Measurements from ENCODE around the gene TAS2R40. TPM values are rescaled to one million over a fixed set of nuclear protein-coding genes. Genes with fewer than 3 reads are reported as not detected.
A peak's percentile ranks its signal among the peaks of the same experiment; 100 is the strongest.
"Not testable (repeated sequence)": the region's sequence is repeated elsewhere in the genome, so short reads cannot be mapped to it uniquely, and the experiment has no call there.

The TAS2R40 gene
- total RNA-seq, 2 experiments from 2014 or later: not detected

DNA sequence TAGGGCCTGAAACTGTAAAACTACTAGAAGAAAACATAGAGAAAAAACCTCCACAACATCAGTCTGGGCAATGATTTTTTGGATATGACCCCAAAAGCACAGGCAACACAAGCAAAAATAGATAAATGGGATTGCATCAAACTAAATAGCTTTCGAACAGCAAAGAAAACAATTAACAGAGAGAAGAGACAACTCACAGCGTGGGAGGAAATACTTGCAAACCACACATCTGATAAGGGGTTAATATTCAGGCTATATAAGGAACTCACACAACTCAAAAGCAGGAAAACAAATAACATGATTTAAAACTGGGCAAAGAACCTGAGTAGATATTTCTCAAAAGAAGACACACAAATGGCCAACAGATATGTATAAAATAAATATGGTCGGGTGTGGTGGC lies 33.7 kb downstream of the TAS2R40 start:
- DNase-seq: no peak
- ChIA-PET POLR2A (interaction anchor here (0.6 to 1.2 kb wide), 2 partner anchors 8 to 28 kb away, joined by 3 to 6 read pairs; partner anchors contain the start of gene GSTK1), CTCF (interaction anchor here (0.7 to 4.9 kb wide), 7 partner anchors 8 to 125 kb away, joined by 3 to 43 read pairs (median 4); partner anchors contain the start of genes CASP2 and GSTK1)
- Mint-ChIP-seq H3K9me3 (peaks cover 20% of the 10 kb centered on the region), H3K27me3 (no peaks in the 10 kb centered on the region), H3K4me3 (no peak overlapping the region), H3K27ac (peak overlapping the region; percentile 14), H3K4me1 (ENCODE audit: low read depth) (peaks cover 69% of the 10 kb centered on the region), H3K36me3 (peaks cover 18% of the 10 kb centered on the region)
- intact Hi-C loops (cut with micrococcal nuclease): no loop called here

DNA sequence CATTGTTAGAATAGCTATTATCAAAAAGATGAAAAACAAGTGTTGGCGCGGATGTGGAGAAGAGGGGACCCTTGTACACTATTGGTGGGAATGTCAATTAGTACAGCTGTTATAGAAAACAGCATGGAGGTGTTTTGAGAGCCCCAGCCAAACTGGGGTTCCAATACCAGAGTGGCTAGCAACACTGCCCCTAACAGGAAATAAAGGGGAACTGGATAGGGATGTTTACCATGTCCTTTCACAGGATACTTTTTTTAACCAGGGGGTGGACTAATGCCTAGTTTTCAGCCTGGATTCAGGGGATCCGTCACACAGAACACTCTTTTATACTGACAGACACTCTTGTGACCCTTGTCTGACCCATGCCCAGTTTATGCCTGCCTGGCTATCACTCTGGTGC lies 34.5 kb downstream of the TAS2R40 start:
- DNase-seq: no peak
- Mint-ChIP-seq H3K27ac (peak overlapping the region; percentile 46), H3K4me3 (no peak overlapping the region), H3K36me3 (peaks cover 17% of the 10 kb centered on the region), H3K27me3 (no peaks in the 10 kb centered on the region), H3K9me3 (peaks cover 20% of the 10 kb centered on the region), H3K4me1 (ENCODE audit: low read depth) (peaks cover 68% of the 10 kb centered on the region)
- intact Hi-C loops (cut with micrococcal nuclease): no loop called here
- CTCF ChIA-PET: interaction anchor here (0.9 to 4.9 kb wide), 6 partner anchors 9 to 48 kb away, joined by 3 to 43 read pairs (median 5); no protein-coding TSS in a partner anchor
- POLR2A ChIA-PET: no interaction called here

DNA sequence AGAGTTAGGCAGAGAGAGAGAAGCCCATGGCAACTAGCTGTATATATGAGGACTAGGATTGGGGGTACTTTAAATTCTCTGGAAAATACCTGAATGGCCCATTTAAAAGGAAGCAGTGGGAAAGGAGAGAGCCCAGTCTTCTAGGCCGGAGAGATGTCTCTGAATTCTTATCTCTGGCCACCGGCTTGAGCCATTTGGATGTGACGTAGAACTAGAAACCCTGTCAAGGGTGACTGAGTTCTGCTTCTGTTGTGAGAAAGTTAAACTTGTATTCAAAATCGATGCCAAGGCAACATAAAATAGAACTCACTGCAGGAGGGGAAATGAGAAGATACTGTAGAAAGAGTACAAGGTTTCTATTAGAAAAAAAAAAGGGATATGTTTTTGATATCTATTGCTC lies 35.1 kb downstream of the TAS2R40 start:
- CTCF ChIA-PET: interaction anchor here (0.6 to 4.9 kb wide), 9 partner anchors 9 to 177 kb away, joined by 3 to 43 read pairs (median 3); no protein-coding TSS in a partner anchor
- H3K27ac Mint-ChIP-seq: peak overlapping the region; percentile 46
- H3K4me1 Mint-ChIP-seq (ENCODE audit: low read depth): peaks cover 66% of the 10 kb centered on the region

DNA sequence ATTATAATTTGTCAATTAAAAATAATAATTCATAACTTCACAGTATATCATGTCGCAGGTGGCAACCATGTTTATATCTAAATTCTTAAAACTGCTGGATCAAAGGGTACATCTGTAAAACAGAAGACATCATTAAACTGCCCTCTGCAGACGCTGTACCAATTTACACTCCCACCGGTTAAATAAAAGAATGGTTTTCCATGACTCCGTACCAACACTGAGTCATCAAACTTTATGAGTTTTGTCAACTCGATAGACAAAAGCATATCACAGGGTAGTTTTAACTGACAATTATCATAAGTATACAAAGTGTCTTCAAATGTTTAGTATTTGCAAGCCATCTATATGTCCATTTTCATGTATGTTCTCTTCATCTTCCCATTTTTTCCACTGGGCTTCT lies 35.7 kb downstream of the TAS2R40 start:
- peaks cover 65% of the 10 kb centered on the region for H3K4me1 Mint-ChIP-seq (ENCODE audit: low read depth)
- POLR2A ChIA-PET: no interaction called here
- H3K9me3 Mint-ChIP-seq: peaks cover 18% of the 10 kb centered on the region
- CTCF ChIA-PET: interaction anchor here (0.6 to 4.9 kb wide), 9 partner anchors 10 to 178 kb away, joined by 3 to 43 read pairs (median 5); no protein-coding TSS in a partner anchor
- H3K36me3 Mint-ChIP-seq: peaks cover 15% of the 10 kb centered on the region
- no peak for DNase-seq
- H3K4me3 Mint-ChIP-seq: no peak overlapping the region
- intact Hi-C loops (cut with micrococcal nuclease): no loop called here
- no peaks in the 10 kb centered on the region for H3K27me3 Mint-ChIP-seq
- H3K27ac Mint-ChIP-seq: no peak overlapping the region

More for the DNA sequence above, 35.1 kb downstream of the TAS2R40 start:
- intact Hi-C loops (cut with micrococcal nuclease): no loop called here
- Mint-ChIP-seq H3K27me3 (no peaks in the 10 kb centered on the region), H3K9me3 (peaks cover 20% of the 10 kb centered on the region), H3K4me3 (no peak overlapping the region), H3K36me3 (peaks cover 17% of the 10 kb centered on the region)
- no peak for DNase-seq
- POLR2A ChIA-PET: no interaction called here

DNA sequence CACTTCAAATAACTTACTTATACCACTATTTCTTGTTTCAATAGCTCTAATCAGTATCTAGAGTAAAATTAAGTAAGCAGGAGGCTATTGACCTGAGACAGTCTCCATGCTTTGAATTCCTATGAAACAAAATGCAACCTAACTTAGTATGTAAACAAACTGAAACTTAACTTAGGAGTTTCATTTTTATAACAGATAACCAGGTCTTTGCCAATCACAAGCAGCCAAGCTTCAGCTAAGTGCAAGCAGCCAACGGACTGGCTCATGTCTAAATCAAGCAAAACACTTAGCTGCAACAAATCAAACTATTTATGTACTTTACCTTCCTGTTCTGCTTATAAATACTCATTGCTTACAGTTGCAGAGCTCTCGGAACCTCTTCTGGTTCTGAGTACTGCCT lies 37.0 kb downstream of the TAS2R40 start:
- DNase-seq: peak; percentile 49
- Mint-ChIP-seq H3K27ac (peak overlapping the region; percentile 63), H3K27me3 (no peaks in the 10 kb centered on the region), H3K4me3 (peak overlapping the region; percentile 30), H3K36me3 (peaks cover 11% of the 10 kb centered on the region), H3K4me1 (ENCODE audit: low read depth) (peaks cover 65% of the 10 kb centered on the region), H3K9me3 (peaks cover 11% of the 10 kb centered on the region)
- intact Hi-C loops (cut with micrococcal nuclease): loop anchor here (1.0 kb wide), 1 partner anchor 20 kb away; no protein-coding TSS in a partner anchor
- ChIA-PET POLR2A (no interaction called here), CTCF (interaction anchor here (0.9 to 4.9 kb wide), 6 partner anchors 12 to 121 kb away, joined by 3 to 43 read pairs (median 6); no protein-coding TSS in a partner anchor)

DNA sequence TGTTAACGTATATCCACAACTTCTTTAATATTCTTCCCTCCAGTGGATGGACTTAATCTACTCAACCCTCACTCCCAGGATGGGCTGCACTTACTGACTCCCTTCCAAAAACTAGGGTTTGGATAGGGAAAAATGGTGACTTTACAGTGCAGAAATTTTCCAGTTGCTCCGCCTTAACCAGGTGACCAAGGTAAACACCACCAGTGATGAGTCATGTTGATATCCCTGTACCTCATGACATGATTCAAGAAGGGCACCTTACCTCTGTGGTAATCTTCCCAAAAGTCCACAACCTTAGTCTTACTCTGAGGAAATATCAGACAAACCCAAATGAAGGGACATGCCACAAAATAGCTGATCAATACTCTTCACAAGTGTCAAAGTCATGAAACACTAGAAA lies 37.9 kb downstream of the TAS2R40 start:
- Mint-ChIP-seq H3K9me3 (peaks cover 5% of the 10 kb centered on the region), H3K36me3 (peaks cover 14% of the 10 kb centered on the region), H3K27me3 (no peaks in the 10 kb centered on the region), H3K4me1 (ENCODE audit: low read depth) (peaks cover 67% of the 10 kb centered on the region), H3K4me3 (no peak overlapping the region), H3K27ac (peak overlapping the region; percentile 5)
- no peak for DNase-seq
- ChIA-PET POLR2A (interaction anchor here (1.2 kb wide), 1 partner anchor 124 kb away, joined by 4 read pairs; no protein-coding TSS in a partner anchor), CTCF (interaction anchor here (1.3 to 2.8 kb wide), 3 partner anchors 20 to 45 kb away, joined by 6 to 14 read pairs (median 9); no protein-coding TSS in a partner anchor)
- intact Hi-C loops (cut with micrococcal nuclease): loop anchor here (1.0 to 5.0 kb wide), 2 partner anchors 20 to 48 kb away; no protein-coding TSS in a partner anchor

DNA sequence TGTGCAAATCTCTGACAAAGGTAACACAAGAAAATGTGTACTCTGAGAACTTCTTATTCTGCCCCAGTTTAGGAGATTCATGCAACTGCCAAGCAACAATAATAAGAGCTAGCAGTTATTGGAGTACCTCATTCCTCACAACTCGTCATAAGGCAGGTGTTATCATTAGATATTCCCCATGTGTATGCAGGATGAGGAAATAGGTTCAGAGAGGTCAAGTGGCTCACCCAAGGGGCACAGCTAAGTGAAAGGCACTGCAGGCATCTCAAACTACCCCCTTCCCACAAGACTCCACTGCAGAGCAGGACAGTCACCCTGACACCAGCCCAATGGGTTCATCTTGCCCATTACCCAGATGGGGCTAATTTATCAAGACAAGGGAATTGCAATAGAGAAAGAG lies 40.1 kb downstream of the TAS2R40 start:
- POLR2A ChIA-PET: interaction anchor here (1.1 to 2.3 kb wide), 2 partner anchors 12 to 48 kb away, joined by 3 to 10 read pairs; no protein-coding TSS in a partner anchor

DNA sequence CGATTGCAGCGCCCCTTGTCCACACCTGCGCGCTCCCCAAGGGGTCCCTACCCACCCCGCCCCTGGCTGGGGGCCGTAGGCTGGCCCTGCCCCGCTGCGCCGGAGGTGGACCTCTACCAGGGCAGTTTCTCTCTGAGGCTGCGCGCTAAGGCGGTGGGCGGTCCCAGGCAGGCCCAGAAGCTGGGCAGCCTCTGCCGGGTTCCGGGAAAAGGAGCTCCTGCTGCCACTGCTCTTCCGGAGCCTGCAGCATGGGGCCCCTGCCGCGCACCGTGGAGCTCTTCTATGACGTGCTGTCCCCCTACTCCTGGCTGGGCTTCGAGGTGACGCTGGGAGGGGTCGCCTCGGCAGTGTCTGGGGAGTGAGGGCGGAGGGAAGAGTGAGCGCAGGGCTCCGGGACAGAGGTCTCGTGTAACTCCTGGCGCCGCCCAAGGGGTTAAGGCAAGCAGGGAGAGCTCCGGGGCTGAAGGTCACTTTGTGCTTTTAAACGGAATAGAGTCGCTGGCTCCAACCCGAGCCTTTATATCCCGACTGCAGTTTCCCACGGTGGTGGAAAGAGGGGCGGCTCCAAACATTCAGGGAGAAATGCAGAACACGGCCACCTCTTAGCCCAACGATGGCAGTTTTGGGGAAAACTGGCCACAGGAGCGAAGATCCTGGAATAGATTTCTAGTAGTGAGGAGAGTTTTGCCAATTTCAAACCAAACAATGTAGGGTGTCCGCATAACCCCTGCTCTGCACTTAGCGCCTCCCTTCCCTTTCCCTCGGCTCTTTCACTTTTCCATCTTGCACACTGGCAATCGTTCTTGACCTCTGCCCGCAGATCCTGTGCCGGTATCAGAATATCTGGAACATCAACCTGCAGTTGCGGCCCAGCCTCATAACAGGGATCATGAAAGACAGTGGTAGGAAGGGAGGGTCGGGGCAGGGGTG lies 41.7 kb downstream of the TAS2R40 start, which contains the start of gene GSTK1:
Gene GSTK1, plus strand, starts transcription at position 176 of the 930 bp plus-strand sequence. Its CDS starts 73 bp downstream, at position 249.
- Mint-ChIP-seq H3K9me3 (peaks cover 5% of the 10 kb centered on the region), H3K27me3 (no peaks in the 10 kb centered on the region), H3K27ac (peak within 1 kb of the TSS; percentile 92), H3K4me3 (peak within 1 kb of the TSS; percentile 91), H3K4me1 (ENCODE audit: low read depth) (peaks cover 60% of the 10 kb centered on the region), H3K36me3 (peaks cover 35% of the 10 kb centered on the region)
- ChIA-PET POLR2A (interaction anchor here (0.7 to 3.1 kb wide), 13 partner anchors 8 to 144 kb away, joined by 3 to 27 read pairs (median 6); partner anchors contain the start of gene CASP2), CTCF (interaction anchor here (0.7 to 2.2 kb wide), 13 partner anchors 9 to 153 kb away, joined by 3 to 18 read pairs (median 4); partner anchors contain the start of gene CASP2)
- intact Hi-C loops (cut with micrococcal nuclease): loop anchor here (1.0 to 5.0 kb wide), 4 partner anchors 16 to 44 kb away; partner anchors contain the start of gene CASP2
- DNase-seq: peak; percentile 90

More for the DNA sequence above, 40.1 kb downstream of the TAS2R40 start:
- Mint-ChIP-seq H3K36me3 (peaks cover 25% of the 10 kb centered on the region), H3K27me3 (no peaks in the 10 kb centered on the region), H3K27ac (peak overlapping the region; percentile 92), H3K4me1 (ENCODE audit: low read depth) (peaks cover 60% of the 10 kb centered on the region), H3K9me3 (peaks cover 5% of the 10 kb centered on the region), H3K4me3 (no peak overlapping the region)
- CTCF ChIA-PET: interaction anchor here (0.9 to 2.8 kb wide), 3 partner anchors 22 to 155 kb away, joined by 3 to 18 read pairs (median 9); no protein-coding TSS in a partner anchor
- no peak for DNase-seq
- intact Hi-C loops (cut with micrococcal nuclease): loop anchor here (5.0 kb wide), 1 partner anchor 45 kb away; no protein-coding TSS in a partner anchor

DNA sequence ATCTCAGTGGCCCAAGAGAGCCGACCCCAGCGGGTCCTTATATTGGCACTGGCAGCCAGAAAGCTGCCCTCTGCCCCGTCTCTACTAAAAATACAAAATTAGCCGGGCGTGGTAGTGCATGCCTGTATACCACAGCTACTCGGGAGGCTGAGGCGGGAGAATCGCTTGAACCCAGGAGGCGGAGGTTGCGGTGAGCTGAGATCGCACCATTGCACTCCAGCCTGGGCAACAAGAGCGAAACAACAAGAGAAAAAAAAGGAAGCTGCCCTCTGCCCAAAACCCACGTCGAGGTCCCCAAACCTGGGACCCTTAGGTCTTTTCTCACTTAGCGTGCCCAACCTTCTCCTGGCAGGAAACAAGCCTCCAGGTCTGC lies 42.3 kb downstream of the TAS2R40 start:
- not testable (repeated sequence) for H3K27me3 Mint-ChIP-seq, DNase-seq, H3K9me3 Mint-ChIP-seq
- H3K36me3 Mint-ChIP-seq: peaks cover 40% of the 10 kb centered on the region
- CTCF ChIA-PET: interaction anchor here (0.6 to 1.9 kb wide), 7 partner anchors 9 to 152 kb away, joined by 3 to 13 read pairs (median 3); no protein-coding TSS in a partner anchor
- intact Hi-C loops (cut with micrococcal nuclease): loop anchor here (5.0 kb wide), 1 partner anchor 43 kb away; no protein-coding TSS in a partner anchor
- H3K4me3 Mint-ChIP-seq: peak overlapping the region; percentile 91
- POLR2A ChIA-PET: interaction anchor here (1.1 to 3.1 kb wide), 9 partner anchors 9 to 35 kb away, joined by 3 to 27 read pairs (median 6); partner anchors contain the start of gene CASP2
- peak overlapping the region; percentile 92 for H3K27ac Mint-ChIP-seq
- H3K4me1 Mint-ChIP-seq (ENCODE audit: low read depth): peaks cover 59% of the 10 kb centered on the region

DNA sequence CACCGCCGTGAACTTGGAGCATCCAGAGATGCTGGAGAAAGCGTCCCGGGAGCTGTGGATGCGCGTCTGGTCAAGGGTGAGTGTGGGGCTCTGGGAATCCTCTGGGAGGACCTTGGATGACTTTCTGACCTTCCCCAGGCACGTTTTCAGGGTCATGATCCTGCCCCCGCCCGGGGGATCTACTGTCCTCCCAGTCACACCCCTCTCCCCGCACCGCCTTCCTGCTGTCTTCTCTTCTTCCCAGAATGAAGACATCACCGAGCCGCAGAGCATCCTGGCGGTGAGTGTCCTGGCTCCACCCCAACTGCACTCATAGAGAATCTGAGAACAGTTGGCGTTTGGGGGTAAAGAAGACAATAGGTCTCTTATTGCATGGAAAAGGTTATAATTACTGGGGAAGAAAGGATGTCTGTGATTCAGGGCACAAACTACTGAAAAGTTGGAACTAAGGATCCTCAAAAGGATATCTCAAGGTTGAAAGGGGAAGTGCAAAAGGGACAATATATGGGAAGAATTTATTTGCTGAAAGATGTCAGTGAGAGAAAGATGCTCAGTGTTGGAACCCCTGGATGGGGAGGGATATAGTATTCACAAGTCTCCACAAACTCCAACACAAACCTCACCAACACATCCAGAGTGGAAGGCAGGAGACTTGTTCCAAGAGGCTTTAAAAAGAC lies 43.3 kb downstream of the TAS2R40 start:
- ChIA-PET CTCF (interaction anchor here (0.6 to 1.9 kb wide), 2 partner anchors 24 to 151 kb away, joined by 3 to 13 read pairs; no protein-coding TSS in a partner anchor), POLR2A (interaction anchor here (1.1 to 3.1 kb wide), 5 partner anchors 10 to 34 kb away, joined by 4 to 27 read pairs (median 6); partner anchors contain the start of gene CASP2)
- Mint-ChIP-seq H3K36me3 (peaks cover 48% of the 10 kb centered on the region), H3K9me3 (peaks cover 5% of the 10 kb centered on the region), H3K4me3 (peak overlapping the region; percentile 91), H3K27me3 (no peaks in the 10 kb centered on the region), H3K4me1 (ENCODE audit: low read depth) (peaks cover 50% of the 10 kb centered on the region), H3K27ac (peak overlapping the region; percentile 92)
- intact Hi-C loops (cut with micrococcal nuclease): no loop called here
- peak; percentile 56 for DNase-seq

DNA sequence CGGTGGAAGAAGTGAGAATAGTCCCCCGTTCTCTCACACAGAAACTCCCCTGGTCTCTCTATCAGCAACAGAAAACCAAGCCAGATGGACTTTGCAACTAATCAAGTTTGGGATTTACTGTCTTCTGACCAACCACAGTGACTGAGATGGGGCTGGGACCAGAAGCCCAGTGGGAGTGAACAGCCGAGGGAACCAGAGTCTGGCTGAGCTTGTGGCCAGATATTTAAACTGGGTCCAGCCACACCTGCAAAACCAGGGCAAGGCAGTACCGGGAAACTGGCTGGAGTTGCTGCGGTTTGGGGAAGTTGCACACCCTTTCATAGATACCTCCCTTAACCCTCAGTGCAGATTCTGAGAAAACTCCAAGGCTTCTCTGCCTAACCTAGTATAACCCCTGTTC lies 47.4 kb downstream of the TAS2R40 start:
- intact Hi-C loops (cut with micrococcal nuclease): no loop called here
- Mint-ChIP-seq H3K27ac (peak overlapping the region; percentile 64), H3K27me3 (no peaks in the 10 kb centered on the region), H3K4me1 (ENCODE audit: low read depth) (peaks cover 47% of the 10 kb centered on the region), H3K9me3 (no peaks in the 10 kb centered on the region), H3K4me3 (no peak overlapping the region), H3K36me3 (peaks cover 47% of the 10 kb centered on the region)
- ChIA-PET CTCF (interaction anchor here (1.1 to 1.6 kb wide), 3 partner anchors 12 to 29 kb away, joined by 3 to 4 read pairs (median 3); no protein-coding TSS in a partner anchor), POLR2A (interaction anchor here (1.0 to 1.3 kb wide), 2 partner anchors 10 to 14 kb away, joined by 3 read pairs; no protein-coding TSS in a partner anchor)
- no peak for DNase-seq

All from activated CD4-positive, alpha-beta memory T cell treated with anti-CD3 and anti-CD28 coated beads for 36 hours (primary cell).